GM12878 (cell line): Measurements from ENCODE around the gene TMEM225B. TPM values are rescaled to one million over a fixed set of nuclear protein-coding genes. Genes with fewer than 3 reads are reported as not detected.

Experiments
- BACH1 ChIP-seq: fragments of 450-650 bp; IDR thresholded peaks from 2 replicates; pipeline ENCODE4 v1.6.1; 2017; ENCODE audit warnings: mild to moderate bottlenecking, borderline replicate concordance
- BHLHE40 ChIP-seq, 2 experiments: fragments of 450-650 bp in 1 of 2; IDR thresholded peaks; 2 replicates each; pipeline ENCODE4 v1.6.1; 2011 to 2017; ENCODE audit warnings: low read depth in 2 of 2, borderline replicate concordance in 1 of 2, improper control_type of control experiment in 1 of 2, low read length in 1 of 2, mild to moderate bottlenecking in 1 of 2
- CHD1 ChIP-seq: IDR thresholded peaks from 2 replicates; pipeline ENCODE4 v1.6.1; 2012; ENCODE audit warnings: low read depth, low read length, improper control_type of control experiment
- CREB1 ChIP-seq: IDR thresholded peaks from 2 replicates; pipeline ENCODE4 v1.6.1; 2012; ENCODE audit warnings: low read depth, mild to moderate bottlenecking, inconsistent platforms
- GABPA ChIP-seq: IDR thresholded peaks from 2 replicates; pipeline ENCODE4 v1.6.1; 2014; ENCODE audit warnings: antibody characterized with exemption, low read depth, mild to moderate bottlenecking, inconsistent platforms
- HCFC1 ChIP-seq: fragments of 150-350 bp; IDR thresholded peaks from 2 replicates; pipeline ENCODE4 v1.6.1; 2014; ENCODE audit warnings: low read length
- HDGF ChIP-seq: fragments of 450-650 bp; IDR thresholded peaks from 2 replicates; pipeline ENCODE4 v1.6.1; 2016; ENCODE audit warnings: antibody characterized with exemption
- IKZF2 ChIP-seq, 2 experiments: fragments of 450-650 bp; IDR thresholded peaks; 2 replicates each; pipeline ENCODE4 v1.6.1; 2017; ENCODE audit warnings: mild to moderate bottlenecking in 2 of 2, moderate library complexity in 2 of 2
- NBN ChIP-seq: fragments of 450-650 bp; IDR thresholded peaks from 2 replicates; pipeline ENCODE4 v1.6.1; 2016
- NR2C1 ChIP-seq: fragments of 450-650 bp; IDR thresholded peaks from 2 replicates; pipeline ENCODE4 v1.6.1; 2017; ENCODE audit warnings: antibody characterized with exemption, mild to moderate bottlenecking, moderate library complexity
- TCF7 ChIP-seq: IDR thresholded peaks from 2 replicates; pipeline ENCODE4 v1.6.1; 2014; ENCODE audit warnings: antibody characterized with exemption, borderline replicate concordance
- WRNIP1 ChIP-seq: IDR thresholded peaks from 2 replicates; pipeline ENCODE4 v1.6.1; 2011; ENCODE audit warnings: low read depth, low read length, improper control_type of control experiment, borderline replicate concordance
- polyA plus RNA-seq, 11 experiments: library from polyadenylated mRNA; depleted of rRNA in 4 of 11; unstranded in 6 of 11; stranded (reverse) in 5 of 11; fragments of >200 nt; fragmentation: Nextera tagmentation in 4 of 11; fragmentation: Illumina TruSeq in 1 of 11; extraction: Ambion mirVana in 4 of 11; extraction: Trizol in 1 of 11; gene quantifications; 1 replicate in 1 of 11; 2 replicates in 10 of 11; pipeline versions ENCODE4 v1.2.1 to v1.2.3, GENCODE V29; 2011 to 2016; ENCODE audit warnings: inconsistent platforms in 2 of 11, missing spikeins in 2 of 11, low read depth in 1 of 11
- total RNA-seq, 4 experiments: library from RNA; depleted of rRNA in 3 of 4; stranded (reverse); fragments of >200 nt in 3 of 4; fragmentation: Illumina TruSeq in 1 of 4; extraction: Trizol in 1 of 4; gene quantifications; 2 replicates each; pipeline versions ENCODE4 v1.2.1 to v1.2.3, GENCODE V29; 2013 to 2021
- TF ChIP-seq, protein P1 (sequence below): fragments of 450-650 bp; conservative IDR thresholded peaks from 2 replicates; pipeline ENCODE4 v1.6.1; 2017; ENCODE audit warnings: mild to moderate bottlenecking, moderate library complexity
- TF ChIP-seq, protein P2 (sequence below): fragments of 450-650 bp; IDR thresholded peaks from 2 replicates; pipeline ENCODE4 v1.6.1; 2016; ENCODE audit warnings: mild to moderate bottlenecking
- TF ChIP-seq, protein P3 (sequence below): IDR thresholded peaks from 2 replicates; pipeline ENCODE4 v1.6.1; 2012; ENCODE audit warnings: low read length, inconsistent platforms
- TF ChIP-seq, protein P4 (sequence below): fragments of 450-650 bp; formaldehyde crosslinking; IDR thresholded peaks from 2 replicates; pipeline ENCODE4 v1.4.0; 2022; ENCODE audit warnings: mild to moderate bottlenecking, moderate library complexity
- TF ChIP-seq, protein P5 (sequence below): fragments of 450-650 bp; IDR thresholded peaks from 2 replicates; pipeline ENCODE4 v1.6.1; 2017; ENCODE audit warnings: mild to moderate bottlenecking, moderate library complexity

The TMEM225B gene
- total and polyA plus RNA-seq, 10 of the 15 experiments (the other 5 are each of a cell fraction or from before 2014, with no cell fraction given): 0.22 to 1.9 (median 0.43) TPM

DNA sequence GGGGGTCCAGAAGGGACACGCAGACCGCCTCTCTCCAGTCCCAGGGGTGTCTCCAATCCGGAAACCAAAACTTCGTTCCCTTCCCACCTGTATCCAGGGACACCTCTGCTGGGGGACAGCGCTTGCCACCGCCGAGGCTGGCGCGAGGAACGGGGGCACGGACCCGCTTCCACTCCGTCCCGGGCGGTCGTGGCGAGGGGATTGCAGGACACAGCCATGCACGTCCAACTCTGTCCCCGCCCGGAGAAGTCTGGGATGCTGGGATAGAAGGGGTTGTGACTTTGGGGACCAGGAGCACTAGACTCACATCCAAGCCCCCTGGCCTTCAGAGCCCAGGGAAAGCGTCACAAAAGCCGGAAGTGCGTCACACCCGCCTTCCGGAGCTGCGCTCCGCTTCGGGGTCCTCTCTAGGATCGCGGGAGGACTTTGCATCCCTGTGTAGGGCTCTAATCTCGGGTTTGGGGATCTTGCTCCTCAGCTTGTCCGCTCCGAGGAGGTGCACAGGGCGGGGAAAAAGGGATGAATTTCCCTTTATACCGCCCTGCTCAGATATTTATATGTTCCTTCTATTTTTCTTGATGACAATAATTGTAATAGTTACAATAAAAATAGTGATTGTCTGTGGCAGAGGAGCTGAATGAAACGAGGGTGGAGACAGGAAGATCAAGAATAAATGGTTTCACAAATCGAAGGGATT is 46.2 kb upstream of the TMEM225B start, which contains the start of gene FAM200A (continued):
- TF ChIP-seq, protein P1, sequence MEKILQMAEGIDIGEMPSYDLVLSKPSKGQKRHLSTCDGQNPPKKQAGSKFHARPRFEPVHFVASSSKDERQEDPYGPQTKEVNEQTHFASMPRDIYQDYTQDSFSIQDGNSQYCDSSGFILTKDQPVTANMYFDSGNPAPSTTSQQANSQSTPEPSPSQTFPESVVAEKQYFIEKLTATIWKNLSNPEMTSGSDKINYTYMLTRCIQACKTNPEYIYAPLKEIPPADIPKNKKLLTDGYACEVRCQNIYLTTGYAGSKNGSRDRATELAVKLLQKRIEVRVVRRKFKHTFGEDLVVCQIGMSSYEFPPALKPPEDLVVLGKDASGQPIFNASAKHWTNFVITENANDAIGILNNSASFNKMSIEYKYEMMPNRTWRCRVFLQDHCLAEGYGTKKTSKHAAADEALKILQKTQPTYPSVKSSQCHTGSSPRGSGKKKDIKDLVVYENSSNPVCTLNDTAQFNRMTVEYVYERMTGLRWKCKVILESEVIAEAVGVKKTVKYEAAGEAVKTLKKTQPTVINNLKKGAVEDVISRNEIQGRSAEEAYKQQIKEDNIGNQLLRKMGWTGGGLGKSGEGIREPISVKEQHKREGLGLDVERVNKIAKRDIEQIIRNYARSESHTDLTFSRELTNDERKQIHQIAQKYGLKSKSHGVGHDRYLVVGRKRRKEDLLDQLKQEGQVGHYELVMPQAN: peak; percentile 66; the same call in 1 of the 2 replicates
- TF ChIP-seq BHLHE40 (IDR thresholded peaks at IDR 0.05; ENCODE audit: borderline replicate concordance in 1 of 2, low read depth in 2 of 2, low read length in 1 of 2) (peak in 1 of 2 experiments; percentile 11; a peak in 1 of 4 replicates), TCF7 (no peak), HDGF (peak; percentile 78; the same call in 1 of the 2 replicates), WRNIP1 (peak; percentile 72; the same call in 1 of the 2 replicates), IKZF2 (IDR thresholded peaks at IDR 0.05) (peak in 1 of 2 experiments; percentile 36; a peak in 2 of 4 replicates), CREB1 (peak; percentile 99), HCFC1 (peak; percentile 72; the same call in 1 of the 2 replicates), GABPA (peak; percentile 98), NR2C1 (peak; percentile 48; the same call in 1 of the 2 replicates), NBN (peak; percentile 96), CHD1 (no peak), BACH1 (peak; percentile 59; the same call in 1 of the 2 replicates)
- TF ChIP-seq, protein P2, sequence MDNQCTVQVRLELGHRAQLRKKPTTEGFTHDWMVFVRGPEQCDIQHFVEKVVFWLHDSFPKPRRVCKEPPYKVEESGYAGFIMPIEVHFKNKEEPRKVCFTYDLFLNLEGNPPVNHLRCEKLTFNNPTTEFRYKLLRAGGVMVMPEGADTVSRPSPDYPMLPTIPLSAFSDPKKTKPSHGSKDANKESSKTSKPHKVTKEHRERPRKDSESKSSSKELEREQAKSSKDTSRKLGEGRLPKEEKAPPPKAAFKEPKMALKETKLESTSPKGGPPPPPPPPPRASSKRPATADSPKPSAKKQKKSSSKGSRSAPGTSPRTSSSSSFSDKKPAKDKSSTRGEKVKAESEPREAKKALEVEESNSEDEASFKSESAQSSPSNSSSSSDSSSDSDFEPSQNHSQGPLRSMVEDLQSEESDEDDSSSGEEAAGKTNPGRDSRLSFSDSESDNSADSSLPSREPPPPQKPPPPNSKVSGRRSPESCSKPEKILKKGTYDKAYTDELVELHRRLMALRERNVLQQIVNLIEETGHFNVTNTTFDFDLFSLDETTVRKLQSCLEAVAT: peak; percentile 36; the same call in 1 of the 2 replicates
- TF ChIP-seq, protein P3, sequence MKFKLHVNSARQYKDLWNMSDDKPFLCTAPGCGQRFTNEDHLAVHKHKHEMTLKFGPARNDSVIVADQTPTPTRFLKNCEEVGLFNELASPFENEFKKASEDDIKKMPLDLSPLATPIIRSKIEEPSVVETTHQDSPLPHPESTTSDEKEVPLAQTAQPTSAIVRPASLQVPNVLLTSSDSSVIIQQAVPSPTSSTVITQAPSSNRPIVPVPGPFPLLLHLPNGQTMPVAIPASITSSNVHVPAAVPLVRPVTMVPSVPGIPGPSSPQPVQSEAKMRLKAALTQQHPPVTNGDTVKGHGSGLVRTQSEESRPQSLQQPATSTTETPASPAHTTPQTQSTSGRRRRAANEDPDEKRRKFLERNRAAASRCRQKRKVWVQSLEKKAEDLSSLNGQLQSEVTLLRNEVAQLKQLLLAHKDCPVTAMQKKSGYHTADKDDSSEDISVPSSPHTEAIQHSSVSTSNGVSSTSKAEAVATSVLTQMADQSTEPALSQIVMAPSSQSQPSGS: no peak
- TF ChIP-seq, protein P4, sequence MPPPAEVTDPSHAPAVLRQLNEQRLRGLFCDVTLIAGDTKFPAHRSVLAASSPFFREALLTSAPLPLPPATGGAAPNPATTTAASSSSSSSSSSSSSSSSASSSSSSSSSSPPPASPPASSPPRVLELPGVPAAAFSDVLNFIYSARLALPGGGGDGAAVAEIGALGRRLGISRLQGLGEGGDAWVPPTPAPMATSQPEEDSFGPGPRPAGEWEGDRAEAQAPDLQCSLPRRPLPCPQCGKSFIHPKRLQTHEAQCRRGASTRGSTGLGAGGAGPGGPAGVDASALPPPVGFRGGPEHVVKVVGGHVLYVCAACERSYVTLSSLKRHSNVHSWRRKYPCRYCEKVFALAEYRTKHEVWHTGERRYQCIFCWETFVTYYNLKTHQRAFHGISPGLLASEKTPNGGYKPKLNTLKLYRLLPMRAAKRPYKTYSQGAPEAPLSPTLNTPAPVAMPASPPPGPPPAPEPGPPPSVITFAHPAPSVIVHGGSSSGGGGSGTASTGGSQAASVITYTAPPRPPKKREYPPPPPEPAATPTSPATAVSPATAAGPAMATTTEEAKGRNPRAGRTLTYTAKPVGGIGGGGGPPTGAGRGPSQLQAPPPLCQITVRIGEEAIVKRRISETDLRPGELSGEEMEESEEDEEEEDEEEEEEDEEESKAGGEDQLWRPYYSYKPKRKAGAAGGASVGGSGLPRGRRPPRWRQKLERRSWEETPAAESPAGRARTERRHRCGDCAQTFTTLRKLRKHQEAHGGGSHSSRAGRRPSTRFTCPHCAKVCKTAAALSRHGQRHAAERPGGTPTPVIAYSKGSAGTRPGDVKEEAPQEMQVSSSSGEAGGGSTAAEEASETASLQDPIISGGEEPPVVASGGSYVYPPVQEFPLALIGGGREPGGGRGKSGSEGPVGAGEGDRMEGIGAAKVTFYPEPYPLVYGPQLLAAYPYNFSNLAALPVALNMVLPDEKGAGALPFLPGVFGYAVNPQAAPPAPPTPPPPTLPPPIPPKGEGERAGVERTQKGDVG (CRISPR knock-in tag): no peak
- TF ChIP-seq, protein P5, sequence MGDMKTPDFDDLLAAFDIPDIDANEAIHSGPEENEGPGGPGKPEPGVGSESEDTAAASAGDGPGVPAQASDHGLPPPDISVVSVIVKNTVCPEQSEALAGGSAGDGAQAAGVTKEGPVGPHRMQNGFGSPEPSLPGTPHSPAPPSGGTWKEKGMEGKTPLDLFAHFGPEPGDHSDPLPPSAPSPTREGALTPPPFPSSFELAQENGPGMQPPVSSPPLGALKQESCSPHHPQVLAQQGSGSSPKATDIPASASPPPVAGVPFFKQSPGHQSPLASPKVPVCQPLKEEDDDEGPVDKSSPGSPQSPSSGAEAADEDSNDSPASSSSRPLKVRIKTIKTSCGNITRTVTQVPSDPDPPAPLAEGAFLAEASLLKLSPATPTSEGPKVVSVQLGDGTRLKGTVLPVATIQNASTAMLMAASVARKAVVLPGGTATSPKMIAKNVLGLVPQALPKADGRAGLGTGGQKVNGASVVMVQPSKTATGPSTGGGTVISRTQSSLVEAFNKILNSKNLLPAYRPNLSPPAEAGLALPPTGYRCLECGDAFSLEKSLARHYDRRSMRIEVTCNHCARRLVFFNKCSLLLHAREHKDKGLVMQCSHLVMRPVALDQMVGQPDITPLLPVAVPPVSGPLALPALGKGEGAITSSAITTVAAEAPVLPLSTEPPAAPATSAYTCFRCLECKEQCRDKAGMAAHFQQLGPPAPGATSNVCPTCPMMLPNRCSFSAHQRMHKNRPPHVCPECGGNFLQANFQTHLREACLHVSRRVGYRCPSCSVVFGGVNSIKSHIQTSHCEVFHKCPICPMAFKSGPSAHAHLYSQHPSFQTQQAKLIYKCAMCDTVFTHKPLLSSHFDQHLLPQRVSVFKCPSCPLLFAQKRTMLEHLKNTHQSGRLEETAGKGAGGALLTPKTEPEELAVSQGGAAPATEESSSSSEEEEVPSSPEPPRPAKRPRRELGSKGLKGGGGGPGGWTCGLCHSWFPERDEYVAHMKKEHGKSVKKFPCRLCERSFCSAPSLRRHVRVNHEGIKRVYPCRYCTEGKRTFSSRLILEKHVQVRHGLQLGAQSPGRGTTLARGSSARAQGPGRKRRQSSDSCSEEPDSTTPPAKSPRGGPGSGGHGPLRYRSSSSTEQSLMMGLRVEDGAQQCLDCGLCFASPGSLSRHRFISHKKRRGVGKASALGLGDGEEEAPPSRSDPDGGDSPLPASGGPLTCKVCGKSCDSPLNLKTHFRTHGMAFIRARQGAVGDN: peak; percentile 57
